Measurements from ENCODE around the gene HYKK. TPM values are rescaled to one million over a fixed set of nuclear protein-coding genes. Genes with fewer than 3 reads are reported as not detected.
A peak's percentile ranks its signal among the peaks of the same experiment; 100 is the strongest.

Gene HYKK
- total RNA-seq, 3 donors from 2014 or later (not counting 1 experiment from before 2014, with no cell fraction given) = 0.32 TPM; not detected in 2

DNA sequence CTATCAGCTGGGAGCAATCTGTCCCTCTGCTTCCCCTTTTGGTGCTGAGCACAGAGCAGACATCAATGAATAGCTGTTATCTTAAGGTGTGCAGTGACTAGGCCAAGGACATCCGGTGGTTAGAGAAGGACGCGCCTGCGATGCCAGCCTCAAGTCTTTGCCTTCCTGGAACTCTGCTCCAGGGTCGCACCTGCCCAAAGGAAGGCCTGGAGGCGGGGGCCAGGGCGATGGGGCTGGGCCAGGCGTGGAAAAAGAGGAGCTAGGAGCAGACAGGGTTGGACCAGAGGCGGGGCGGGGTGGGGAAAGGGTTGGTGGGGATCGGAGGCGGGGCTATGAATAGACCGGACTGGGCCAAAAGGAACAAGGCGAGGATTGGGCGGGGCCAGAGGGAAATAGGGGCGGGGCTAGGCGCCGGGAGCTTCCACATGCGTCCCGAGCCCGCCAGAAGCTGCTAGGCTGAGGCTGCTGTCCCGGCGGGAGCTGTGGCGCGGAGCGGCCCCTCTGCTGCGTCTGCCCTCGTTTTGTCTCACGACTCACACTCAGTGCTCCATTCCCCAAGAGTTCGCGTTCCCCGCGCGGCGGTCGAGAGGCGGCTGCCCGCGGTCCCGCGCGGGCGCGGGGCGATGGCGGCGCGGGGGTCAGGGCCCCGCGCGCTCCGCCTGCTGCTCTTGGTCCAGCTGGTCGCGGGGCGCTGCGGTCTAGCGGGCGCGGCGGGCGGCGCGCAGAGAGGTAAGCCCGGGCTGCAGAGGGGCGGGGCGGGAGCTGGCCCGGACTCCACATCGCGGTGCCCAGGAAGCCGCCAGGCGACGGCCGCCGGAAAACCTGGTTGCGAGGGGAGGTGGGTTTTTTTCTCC is 57.9 kb downstream of the HYKK start, which contains the start of gene CHRNA5:
CHRNA5 (plus strand) TSS at position 424 of the 854 bp plus-strand sequence; CDS start at position 624, 200 bp downstream.
- H3K4me1 ChIP-seq (ENCODE audit: control insufficient read depth, insufficient read depth, low read length) = peaks cover 17% of the 10 kb centered on the region
- peak within 1 kb of the TSS; percentile 89 for H3K4me3 Mint-ChIP-seq
- under 1% methylated on average over 75 of the region's 75 CpGs for WGBS (ENCODE audit: insufficient coverage)
- TF ChIP-seq, protein P1, sequence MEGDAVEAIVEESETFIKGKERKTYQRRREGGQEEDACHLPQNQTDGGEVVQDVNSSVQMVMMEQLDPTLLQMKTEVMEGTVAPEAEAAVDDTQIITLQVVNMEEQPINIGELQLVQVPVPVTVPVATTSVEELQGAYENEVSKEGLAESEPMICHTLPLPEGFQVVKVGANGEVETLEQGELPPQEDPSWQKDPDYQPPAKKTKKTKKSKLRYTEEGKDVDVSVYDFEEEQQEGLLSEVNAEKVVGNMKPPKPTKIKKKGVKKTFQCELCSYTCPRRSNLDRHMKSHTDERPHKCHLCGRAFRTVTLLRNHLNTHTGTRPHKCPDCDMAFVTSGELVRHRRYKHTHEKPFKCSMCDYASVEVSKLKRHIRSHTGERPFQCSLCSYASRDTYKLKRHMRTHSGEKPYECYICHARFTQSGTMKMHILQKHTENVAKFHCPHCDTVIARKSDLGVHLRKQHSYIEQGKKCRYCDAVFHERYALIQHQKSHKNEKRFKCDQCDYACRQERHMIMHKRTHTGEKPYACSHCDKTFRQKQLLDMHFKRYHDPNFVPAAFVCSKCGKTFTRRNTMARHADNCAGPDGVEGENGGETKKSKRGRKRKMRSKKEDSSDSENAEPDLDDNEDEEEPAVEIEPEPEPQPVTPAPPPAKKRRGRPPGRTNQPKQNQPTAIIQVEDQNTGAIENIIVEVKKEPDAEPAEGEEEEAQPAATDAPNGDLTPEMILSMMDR (IDR thresholded peaks at IDR 0.05) = no peak
- peaks cover 16 to 19% of the 10 kb centered on the region in 2 donors for H3K27me3 Mint-ChIP-seq (ENCODE audit: low read depth in 2 of 2)
- H3K4me1 Mint-ChIP-seq = peaks cover 22 to 23% of the 10 kb centered on the region in 2 donors
- no peaks in the 10 kb centered on the region for H3K9me3 Mint-ChIP-seq
- H3K36me3 Mint-ChIP-seq = no peaks in the 10 kb centered on the region
- intact Hi-C loops (cut with micrococcal nuclease) = no loop called here
- no peak within 1 kb of the TSS for H3K27ac ChIP-seq (ENCODE audit: low read length)
- H3K27me3 ChIP-seq (ENCODE audit: control insufficient read depth, insufficient read depth, low read length) = peaks cover 5% of the 10 kb centered on the region
- H3K9me3 ChIP-seq (ENCODE audit: control insufficient read depth, insufficient read depth, low read length) = no peaks in the 10 kb centered on the region
- H3K4me3 ChIP-seq (ENCODE audit: low read length) = peak within 1 kb of the TSS; percentile 69
- H3K27ac Mint-ChIP-seq = peak within 1 kb of the TSS; percentile 14 to 86
- ATAC-seq (peak; percentile 74 to 80 (median 80)), DNase-seq (peak; percentile 52 to 76)
- H3K36me3 ChIP-seq (ENCODE audit: control insufficient read depth, insufficient read depth, low read length) = no peaks in the 10 kb centered on the region

DNA sequence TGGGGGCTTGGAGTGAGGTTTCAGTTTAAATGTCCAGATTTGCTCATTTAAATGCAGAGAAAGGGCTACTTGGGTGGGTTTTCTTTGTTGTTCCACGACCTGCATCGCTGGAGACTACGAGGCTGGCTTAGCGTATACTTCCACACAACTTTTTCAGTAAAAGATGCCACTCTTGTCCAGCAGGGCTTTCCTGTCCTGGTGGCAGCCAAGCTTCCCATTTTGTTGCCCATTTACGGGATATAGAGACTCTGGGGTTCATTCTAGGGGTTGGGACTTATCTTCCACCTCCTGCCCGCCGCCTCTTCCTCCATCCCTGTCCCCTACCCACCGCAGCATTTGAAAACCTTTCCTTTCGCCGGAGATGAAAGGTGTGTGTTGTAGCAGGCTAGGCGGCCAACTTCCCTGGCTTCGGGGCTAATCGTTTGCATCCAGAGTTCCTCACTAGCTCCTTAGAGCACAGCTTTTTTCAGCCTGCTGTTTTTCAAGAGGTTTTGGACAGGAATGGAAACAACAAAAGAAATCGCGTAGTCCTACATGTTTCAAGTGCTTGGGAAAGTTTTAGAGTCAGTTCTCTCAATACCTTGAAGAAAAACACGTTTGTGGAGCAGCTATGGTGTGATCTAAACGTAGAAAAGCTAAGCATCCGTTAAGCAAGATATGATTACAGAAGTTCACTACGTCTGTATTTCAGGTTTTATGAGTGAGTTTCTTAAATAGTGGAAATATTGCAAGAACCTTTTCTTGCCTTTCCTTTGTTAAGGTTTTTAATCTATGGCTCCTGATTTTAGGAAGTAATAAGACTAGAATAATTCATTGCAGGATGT is 58.8 kb downstream of the HYKK start:
- Histone ChIP-seq H3K4me1 (ENCODE audit: control insufficient read depth, insufficient read depth, low read length) (peaks cover 17% of the 10 kb centered on the region), H3K4me3 (ENCODE audit: low read length) (peak overlapping the region; percentile 49), H3K27ac (ENCODE audit: low read length) (no peak overlapping the region), H3K9me3 (ENCODE audit: control insufficient read depth, insufficient read depth, low read length) (no peaks in the 10 kb centered on the region), H3K36me3 (ENCODE audit: control insufficient read depth, insufficient read depth, low read length) (no peaks in the 10 kb centered on the region), H3K27me3 (ENCODE audit: control insufficient read depth, insufficient read depth, low read length) (peaks cover 5% of the 10 kb centered on the region)
- Mint-ChIP-seq H3K9me3 (no peaks in the 10 kb centered on the region), H3K36me3 (no peaks in the 10 kb centered on the region), H3K27ac (peak overlapping the region in 1 of 2 donors; percentile 86), H3K4me3 (peak overlapping the region; percentile 89), H3K27me3 (ENCODE audit: low read depth in 2 of 2) (peaks cover 19 to 23% of the 10 kb centered on the region in 2 donors), H3K4me1 (peaks cover 22 to 23% of the 10 kb centered on the region in 2 donors)
- TF ChIP-seq, protein P1 (IDR thresholded peaks at IDR 0.05) = no peak
- intact Hi-C loops (cut with micrococcal nuclease) = no loop called here
- DNase-seq = peak in 1 of 2 donors; percentile 25
- ATAC-seq = peak in 1 of 3 donors; percentile 12
- WGBS (ENCODE audit: insufficient coverage) = 6% methylated on average over 16 of the region's 19 CpGs

DNA sequence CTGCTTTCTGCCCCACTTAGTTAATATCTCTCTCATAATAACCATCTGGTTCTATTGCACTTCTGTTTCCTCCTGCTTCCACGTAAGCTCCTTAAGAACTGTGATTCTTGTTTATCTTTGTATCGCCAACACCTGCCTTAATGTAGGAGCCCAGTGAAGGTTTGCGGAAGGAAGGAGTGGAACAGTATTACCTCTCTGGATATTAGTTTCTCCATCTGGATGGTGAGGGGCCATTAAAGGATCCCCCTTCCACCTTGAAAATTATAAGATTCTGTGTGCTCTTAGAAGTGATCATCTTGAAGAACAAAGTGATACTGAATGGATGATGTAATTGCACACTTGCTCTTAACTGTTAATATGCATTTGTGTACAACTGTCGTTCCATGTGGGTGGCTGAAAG is 60.2 kb downstream of the HYKK start:
- H3K4me3 ChIP-seq (ENCODE audit: low read length) = no peak overlapping the region
- no peaks in the 10 kb centered on the region for H3K36me3 ChIP-seq (ENCODE audit: control insufficient read depth, insufficient read depth, low read length)
- H3K4me1 ChIP-seq (ENCODE audit: control insufficient read depth, insufficient read depth, low read length) = peaks cover 17% of the 10 kb centered on the region
- H3K36me3 Mint-ChIP-seq = no peaks in the 10 kb centered on the region
- ATAC-seq (no peak), DNase-seq (no peak)
- intact Hi-C loops (cut with micrococcal nuclease) = no loop called here
- peak overlapping the region; percentile 11 for H3K4me3 Mint-ChIP-seq
- no peaks in the 10 kb centered on the region for H3K9me3 ChIP-seq (ENCODE audit: control insufficient read depth, insufficient read depth, low read length)
- H3K9me3 Mint-ChIP-seq = no peaks in the 10 kb centered on the region
- TF ChIP-seq, protein P1 (IDR thresholded peaks at IDR 0.05) = no peak
- no peak overlapping the region for H3K27ac Mint-ChIP-seq
- peaks cover 5% of the 10 kb centered on the region for H3K27me3 ChIP-seq (ENCODE audit: control insufficient read depth, insufficient read depth, low read length)
- peaks cover 22 to 23% of the 10 kb centered on the region in 2 donors for H3K4me1 Mint-ChIP-seq
- H3K27ac ChIP-seq (ENCODE audit: low read length) = no peak overlapping the region
- whole genome bisulfite sequencing (ENCODE audit: insufficient coverage) = 83% methylated on average over 4 of the region's 4 CpGs
- peaks cover 14 to 24% of the 10 kb centered on the region in 2 donors for H3K27me3 Mint-ChIP-seq (ENCODE audit: low read depth in 2 of 2)
